ENCODE data around the gene ATP5F1C. TPM values are rescaled to one million over a fixed set of nuclear protein-coding genes. Genes with fewer than 3 reads are reported as not detected.

The ATP5F1C gene
- polyA plus RNA-seq, 1 of the 3 experiments (the other 2 are of a cell fraction), result 299 TPM

DNA sequence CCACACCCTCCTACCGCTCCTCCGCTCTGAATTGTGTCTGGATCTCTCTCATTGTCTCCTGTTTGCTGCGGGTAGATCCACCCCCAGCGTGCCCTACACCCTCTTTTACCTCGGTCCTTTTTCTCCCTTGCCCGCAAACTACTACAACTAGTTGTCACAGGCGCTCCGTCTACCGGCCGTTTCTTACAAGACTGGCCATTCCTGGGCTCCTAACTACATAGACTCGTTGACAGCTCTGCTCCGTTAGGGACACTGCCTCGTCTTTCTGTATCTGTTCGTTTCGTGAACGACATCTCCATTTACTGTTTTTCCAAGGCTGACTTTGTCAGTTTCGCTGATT is 31.1 kb downstream of the ATP5F1C start (continued):
- TF ChIP-seq EP300 (IDR thresholded peaks at IDR 0.05; ENCODE audit: borderline replicate concordance in 1 of 2, low read depth in 1 of 2, low read length in 1 of 2), result no peak

DNA sequence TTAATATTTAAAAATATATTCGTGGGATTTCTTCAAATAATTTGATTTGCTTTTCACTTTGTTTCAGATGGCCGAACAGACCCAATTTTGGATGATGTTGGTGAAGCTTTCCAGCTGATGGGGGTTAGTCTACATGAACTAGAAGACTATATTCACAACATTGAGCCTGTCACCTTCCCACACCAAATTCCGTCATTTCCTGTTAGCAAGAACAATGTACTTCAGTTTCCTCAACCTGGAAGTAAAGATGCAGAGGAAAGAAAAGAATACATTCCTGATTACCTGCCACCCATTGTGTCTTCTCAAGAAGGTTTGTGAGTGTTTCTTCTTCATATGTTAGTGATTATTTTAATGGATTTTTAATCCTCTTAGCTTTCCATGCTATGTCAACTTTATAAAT is 36.3 kb downstream of the ATP5F1C start:
- POLR2A ChIA-PET, result no interaction called here
- CTCF ChIA-PET, result interaction anchor here (1.1 to 1.3 kb wide), 2 partner anchors 14 to 18 kb away, joined by 3 read pairs; no protein-coding TSS in a partner anchor
- no peaks in the 10 kb centered on the region for H3K9me3 ChIP-seq

More for the DNA sequence above, 36.3 kb downstream of the ATP5F1C start:
- H3K36me3 ChIP-seq (replicated peaks in 1 of 2; ENCODE audit: control insufficient read depth in 1 of 2, insufficient read depth in 2 of 2, low read length in 1 of 2), result peaks cover 15 to 37% of the 10 kb centered on the region in 2 experiments
- H3K27me3 ChIP-seq (ENCODE audit: insufficient read depth), result no peaks in the 10 kb centered on the region
- H3K4me3 ChIP-seq (ENCODE audit: low read depth in 2 of 2, low read length in 1 of 2), result no peak overlapping the region
- peaks cover 46% of the 10 kb centered on the region for H3K79me2 ChIP-seq (ENCODE audit: insufficient read depth)
- H3K4me2 ChIP-seq, result no peak overlapping the region
- DNase-seq, result no peak
- 89% methylated on average over 3 of the region's 3 CpGs for WGBS (ENCODE audit: low lambda C conversion rate)
- H3K9me2 ChIP-seq, result no peaks in the 10 kb centered on the region
- no peak overlapping the region for H3K9ac ChIP-seq
- peaks cover 0 to 7% of the 10 kb centered on the region in 2 experiments; a peak in 2 of 4 replicates for H3K4me1 ChIP-seq (ENCODE audit: control insufficient read depth in 1 of 2, insufficient read depth in 2 of 2, low read depth in 1 of 2, low read length in 1 of 2)
- TF ChIP-seq NFIC (IDR thresholded peaks at IDR 0.05; ENCODE audit: borderline replicate concordance) (no peak), TAF1 (IDR thresholded peaks at IDR 0.05; ENCODE audit: borderline replicate concordance, low read depth, low read length) (no peak), RCOR1 (IDR thresholded peaks at IDR 0.05; ENCODE audit: low read length) (no peak), GABPA (IDR thresholded peaks at IDR 0.05; ENCODE audit: low read depth) (no peak), NRF1 (IDR thresholded peaks at IDR 0.05; ENCODE audit: low read depth, low read length) (no peak), SIN3A (IDR thresholded peaks at IDR 0.05; ENCODE audit: borderline replicate concordance, low read depth, low read length) (no peak), JUND (IDR thresholded peaks at IDR 0.05) (no peak), FOXM1 (IDR thresholded peaks at IDR 0.05; ENCODE audit: low read depth) (no peak), TCF12 (IDR thresholded peaks at IDR 0.05) (no peak), YY1 (IDR thresholded peaks at IDR 0.05; ENCODE audit: low read depth) (no peak), TEAD4 (IDR thresholded peaks at IDR 0.05; ENCODE audit: borderline replicate concordance, insufficient read depth) (no peak), GATA2 (CRISPR knock-in tag; IDR thresholded peaks at IDR 0.05) (no peak), RAD21 (IDR thresholded peaks at IDR 0.05; ENCODE audit: low read length) (no peak), ELF1 (IDR thresholded peaks at IDR 0.05) (no peak), MEF2A (IDR thresholded peaks at IDR 0.05; ENCODE audit: borderline replicate concordance, low read depth) (no peak), FOXJ3 (CRISPR knock-in tag; IDR thresholded peaks at IDR 0.05) (no peak)
- TF ChIP-seq, protein P1, sequence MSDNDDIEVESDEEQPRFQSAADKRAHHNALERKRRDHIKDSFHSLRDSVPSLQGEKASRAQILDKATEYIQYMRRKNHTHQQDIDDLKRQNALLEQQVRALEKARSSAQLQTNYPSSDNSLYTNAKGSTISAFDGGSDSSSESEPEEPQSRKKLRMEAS (IDR thresholded peaks at IDR 0.05; ENCODE audit: low read depth), result no peak
- TF ChIP-seq, protein P2, sequence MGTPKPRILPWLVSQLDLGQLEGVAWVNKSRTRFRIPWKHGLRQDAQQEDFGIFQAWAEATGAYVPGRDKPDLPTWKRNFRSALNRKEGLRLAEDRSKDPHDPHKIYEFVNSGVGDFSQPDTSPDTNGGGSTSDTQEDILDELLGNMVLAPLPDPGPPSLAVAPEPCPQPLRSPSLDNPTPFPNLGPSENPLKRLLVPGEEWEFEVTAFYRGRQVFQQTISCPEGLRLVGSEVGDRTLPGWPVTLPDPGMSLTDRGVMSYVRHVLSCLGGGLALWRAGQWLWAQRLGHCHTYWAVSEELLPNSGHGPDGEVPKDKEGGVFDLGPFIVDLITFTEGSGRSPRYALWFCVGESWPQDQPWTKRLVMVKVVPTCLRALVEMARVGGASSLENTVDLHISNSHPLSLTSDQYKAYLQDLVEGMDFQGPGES (IDR thresholded peaks at IDR 0.05; ENCODE audit: low read depth, low read length), result no peak
- TF ChIP-seq, protein P3, sequence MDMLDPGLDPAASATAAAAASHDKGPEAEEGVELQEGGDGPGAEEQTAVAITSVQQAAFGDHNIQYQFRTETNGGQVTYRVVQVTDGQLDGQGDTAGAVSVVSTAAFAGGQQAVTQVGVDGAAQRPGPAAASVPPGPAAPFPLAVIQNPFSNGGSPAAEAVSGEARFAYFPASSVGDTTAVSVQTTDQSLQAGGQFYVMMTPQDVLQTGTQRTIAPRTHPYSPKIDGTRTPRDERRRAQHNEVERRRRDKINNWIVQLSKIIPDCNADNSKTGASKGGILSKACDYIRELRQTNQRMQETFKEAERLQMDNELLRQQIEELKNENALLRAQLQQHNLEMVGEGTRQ (IDR thresholded peaks at IDR 0.05; ENCODE audit: borderline replicate concordance, low read depth, low read length), result no peak
- TF ChIP-seq, protein P4, sequence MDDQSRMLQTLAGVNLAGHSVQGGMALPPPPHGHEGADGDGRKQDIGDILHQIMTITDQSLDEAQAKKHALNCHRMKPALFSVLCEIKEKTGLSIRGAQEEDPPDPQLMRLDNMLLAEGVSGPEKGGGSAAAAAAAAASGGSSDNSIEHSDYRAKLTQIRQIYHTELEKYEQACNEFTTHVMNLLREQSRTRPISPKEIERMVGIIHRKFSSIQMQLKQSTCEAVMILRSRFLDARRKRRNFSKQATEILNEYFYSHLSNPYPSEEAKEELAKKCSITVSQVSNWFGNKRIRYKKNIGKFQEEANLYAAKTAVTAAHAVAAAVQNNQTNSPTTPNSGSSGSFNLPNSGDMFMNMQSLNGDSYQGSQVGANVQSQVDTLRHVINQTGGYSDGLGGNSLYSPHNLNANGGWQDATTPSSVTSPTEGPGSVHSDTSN (IDR thresholded peaks at IDR 0.05), result no peak
- H3F3A ChIP-seq (replicated peaks; ENCODE audit: insufficient read depth), result no peaks in the 10 kb centered on the region
- H2AFZ ChIP-seq (ENCODE audit: low read depth), result no peak overlapping the region
- H4K20me1 ChIP-seq (ENCODE audit: insufficient read depth), result no peaks in the 10 kb centered on the region
- no peak overlapping the region for H3K27ac ChIP-seq (ENCODE audit: low read depth in 2 of 2, low read length in 1 of 2)

All from SK-N-SH (cell line).